Mucosa of stomach (tissue), 1 donor: ENCODE measurements around the gene SH3D21.

ENCODE experiments used
- H3K27me3 ChIP-seq: one replicate; pipeline ENCODE4 v1.7.0; 2013; ENCODE audit warnings: mild to moderate bottlenecking, low read length; ENCODE audit not compliant: control insufficient read depth, insufficient read depth
- H3K36me3 ChIP-seq: one replicate; pipeline ENCODE4 v1.7.0; 2013; ENCODE audit warnings: low read length; ENCODE audit not compliant: control insufficient read depth, insufficient read depth
- H3K4me1 ChIP-seq: one replicate; pipeline ENCODE4 v1.7.0; 2013; ENCODE audit warnings: mild to moderate bottlenecking, low read length; ENCODE audit not compliant: control insufficient read depth, insufficient read depth
- H3K4me3 ChIP-seq: one replicate; pipeline ENCODE4 v1.7.0; 2013; ENCODE audit warnings: low read length
- H3K9ac ChIP-seq: one replicate; pipeline ENCODE4 v1.7.0; 2013; ENCODE audit warnings: mild to moderate bottlenecking, low read length, moderate library complexity
- H3K9me3 ChIP-seq: one replicate; pipeline ENCODE4 v1.7.0; 2013; ENCODE audit warnings: mild to moderate bottlenecking, low read length, moderate library complexity; ENCODE audit not compliant: control insufficient read depth
- donor health status: Pancreatic carcinoma.

The SH3D21 gene

GRCh38 chr1:36352910-36353878, 47.0 kb downstream of the SH3D21 start:
- no peak overlapping the region for H3K9ac ChIP-seq
- no peaks in the 10 kb centered on the region for H3K9me3 ChIP-seq
- peaks cover 6% of the 10 kb centered on the region for H3K4me1 ChIP-seq
- peaks cover 21% of the 10 kb centered on the region for H3K36me3 ChIP-seq
- H3K4me3 ChIP-seq = no peak overlapping the region
- H3K27me3 ChIP-seq = no peaks in the 10 kb centered on the region

GRCh38 chr1:36354486-36354885, 48.3 kb downstream of the SH3D21 start:
- H3K36me3 ChIP-seq = peaks cover 18% of the 10 kb centered on the region
- no peaks in the 10 kb centered on the region for H3K9me3 ChIP-seq
- no peak overlapping the region for H3K4me3 ChIP-seq
- H3K4me1 ChIP-seq = peaks cover 6% of the 10 kb centered on the region
- no peak overlapping the region for H3K9ac ChIP-seq
- no peaks in the 10 kb centered on the region for H3K27me3 ChIP-seq

- H3K4me3 ChIP-seq = no peak overlapping the region
- no peak overlapping the region for H3K9ac ChIP-seq
- no peaks in the 10 kb centered on the region for H3K9me3 ChIP-seq
- peaks cover 18% of the 10 kb centered on the region for H3K36me3 ChIP-seq
- no peaks in the 10 kb centered on the region for H3K27me3 ChIP-seq
- H3K4me1 ChIP-seq = peaks cover 5% of the 10 kb centered on the region
Observed at GRCh38 chr1:36355811-36356210, 49.6 kb downstream of the SH3D21 start.

- no peaks in the 10 kb centered on the region for H3K27me3 ChIP-seq
- no peak overlapping the region for H3K4me3 ChIP-seq
- no peak overlapping the region for H3K9ac ChIP-seq
- H3K4me1 ChIP-seq = no peaks in the 10 kb centered on the region
- peaks cover 7% of the 10 kb centered on the region for H3K36me3 ChIP-seq
- no peaks in the 10 kb centered on the region for H3K9me3 ChIP-seq
Observed at GRCh38 chr1:36358514-36359084, 52.4 kb downstream of the SH3D21 start.

GRCh38 chr1:36359383-36359782, 53.2 kb downstream of the SH3D21 start:
- H3K36me3 ChIP-seq = peaks cover 2% of the 10 kb centered on the region
- no peaks in the 10 kb centered on the region for H3K9me3 ChIP-seq
- no peaks in the 10 kb centered on the region for H3K4me1 ChIP-seq
- H3K4me3 ChIP-seq = no peak overlapping the region
- no peak overlapping the region for H3K9ac ChIP-seq
- no peaks in the 10 kb centered on the region for H3K27me3 ChIP-seq

- Histone ChIP-seq H3K4me1 (no peaks in the 10 kb centered on the region), H3K4me3 (no peak overlapping the region), H3K27me3 (no peaks in the 10 kb centered on the region), H3K9ac (no peak overlapping the region), H3K9me3 (no peaks in the 10 kb centered on the region), H3K36me3 (no peaks in the 10 kb centered on the region)
Observed at GRCh38 chr1:36359911-36360550, 53.9 kb downstream of the SH3D21 start.

GRCh38 chr1:36365381-36365780, 59.2 kb downstream of the SH3D21 start:
- no peak overlapping the region for H3K4me3 ChIP-seq
- H3K36me3 ChIP-seq = no peaks in the 10 kb centered on the region
- no peaks in the 10 kb centered on the region for H3K9me3 ChIP-seq
- no peaks in the 10 kb centered on the region for H3K27me3 ChIP-seq
- H3K9ac ChIP-seq = no peak overlapping the region
- H3K4me1 ChIP-seq = no peaks in the 10 kb centered on the region

GRCh38 chr1:36366091-36366661, 60.0 kb downstream of the SH3D21 start:
- Histone ChIP-seq H3K4me3 (no peak overlapping the region), H3K27me3 (no peaks in the 10 kb centered on the region), H3K36me3 (no peaks in the 10 kb centered on the region), H3K9ac (no peak overlapping the region), H3K9me3 (no peaks in the 10 kb centered on the region), H3K4me1 (no peaks in the 10 kb centered on the region)

GRCh38 chr1:36367066-36367465, 60.9 kb downstream of the SH3D21 start:
- no peak overlapping the region for H3K9ac ChIP-seq
- H3K36me3 ChIP-seq = no peaks in the 10 kb centered on the region
- H3K27me3 ChIP-seq = no peaks in the 10 kb centered on the region
- no peaks in the 10 kb centered on the region for H3K4me1 ChIP-seq
- H3K4me3 ChIP-seq = no peak overlapping the region
- no peaks in the 10 kb centered on the region for H3K9me3 ChIP-seq

GRCh38 chr1:36367798-36368197, 61.6 kb downstream of the SH3D21 start:
- Histone ChIP-seq H3K9ac (no peak overlapping the region), H3K27me3 (no peaks in the 10 kb centered on the region), H3K4me3 (no peak overlapping the region), H3K9me3 (no peaks in the 10 kb centered on the region), H3K4me1 (peaks cover 5% of the 10 kb centered on the region), H3K36me3 (no peaks in the 10 kb centered on the region)

GRCh38 chr1:36369061-36369861, 63.1 kb downstream of the SH3D21 start:
- no peaks in the 10 kb centered on the region for H3K27me3 ChIP-seq
- H3K36me3 ChIP-seq = no peaks in the 10 kb centered on the region
- no peak overlapping the region for H3K9ac ChIP-seq
- H3K4me3 ChIP-seq = no peak overlapping the region
- H3K9me3 ChIP-seq = no peaks in the 10 kb centered on the region
- H3K4me1 ChIP-seq = peaks cover 19% of the 10 kb centered on the region
